Nephron progenitor cell (in vitro differentiated cells): ENCODE measurements around the gene TEKT2.

ENCODE experiments used
- DNase-seq: peaks from one replicate; pipeline ENCODE4 v3.0.0; 2021
- H3K27ac Mint-ChIP-seq: 2 replicates; pipeline ENCODE4 v1.8.0; 2021; ENCODE audit warnings: mild to moderate bottlenecking, moderate library complexity, mixed read lengths
- H3K27me3 Mint-ChIP-seq: 2 replicates; pipeline ENCODE4 v1.8.0; 2021; ENCODE audit warnings: mild to moderate bottlenecking, low read depth, mixed read lengths; ENCODE audit not compliant: poor library complexity
- H3K36me3 Mint-ChIP-seq: 2 replicates; pipeline ENCODE4 v1.8.0; 2021; ENCODE audit warnings: low read depth, mixed read lengths
- H3K4me1 Mint-ChIP-seq: 2 replicates; pipeline ENCODE4 v1.8.0; 2021; ENCODE audit warnings: mixed read lengths
- H3K4me3 Mint-ChIP-seq: 2 replicates; pipeline ENCODE4 v1.8.0; 2021; ENCODE audit warnings: mild to moderate bottlenecking, moderate library complexity, mixed read lengths
- H3K9me3 Mint-ChIP-seq: 2 replicates; pipeline ENCODE4 v1.8.0; 2021; ENCODE audit warnings: mild to moderate bottlenecking, moderate library complexity, mixed read lengths
- CTCF ChIP-seq: fragments of 200-600 bp; sonication (generic); IDR thresholded peaks from 2 replicates; pipeline ENCODE4 v1.5.0; 2021; ENCODE audit warnings: antibody characterized with exemption

Gene TEKT2

GRCh38 chr1:36096500-36097432, 12.9 kb downstream of the TEKT2 start:
- Mint-ChIP-seq H3K27me3 (peaks cover 3% of the 10 kb centered on the region), H3K4me1 (peaks cover 6% of the 10 kb centered on the region), H3K27ac (peak overlapping the region; percentile 78), H3K9me3 (no peaks in the 10 kb centered on the region), H3K4me3 (no peak overlapping the region), H3K36me3 (peaks cover 9% of the 10 kb centered on the region)
- peak; percentile 41 for DNase-seq
- TF ChIP-seq CTCF: no peak

GRCh38 chr1:36097693-36098585, 14.0 kb downstream of the TEKT2 start:
- H3K27me3 Mint-ChIP-seq: peaks cover 3% of the 10 kb centered on the region
- no peak overlapping the region for H3K4me3 Mint-ChIP-seq
- H3K36me3 Mint-ChIP-seq: peaks cover 8% of the 10 kb centered on the region
- peaks cover 6% of the 10 kb centered on the region for H3K4me1 Mint-ChIP-seq
- TF ChIP-seq CTCF: no peak
- H3K27ac Mint-ChIP-seq: peak overlapping the region; percentile 69
- H3K9me3 Mint-ChIP-seq: no peaks in the 10 kb centered on the region
- DNase-seq: no peak

- DNase-seq: no peak
- no peak for TF ChIP-seq CTCF
- Mint-ChIP-seq H3K4me1 (peaks cover 6% of the 10 kb centered on the region), H3K36me3 (peaks cover under 1% of the 10 kb centered on the region), H3K27ac (no peak overlapping the region), H3K4me3 (no peak overlapping the region), H3K27me3 (peaks cover 3% of the 10 kb centered on the region), H3K9me3 (no peaks in the 10 kb centered on the region)
Measured at GRCh38 chr1:36098650-36099365, 14.9 kb downstream of the TEKT2 start.

GRCh38 chr1:36099681-36100341, 15.9 kb downstream of the TEKT2 start:
- peak; percentile 91 for TF ChIP-seq CTCF
- peaks cover 3% of the 10 kb centered on the region for H3K27me3 Mint-ChIP-seq
- H3K9me3 Mint-ChIP-seq: no peaks in the 10 kb centered on the region
- no peak overlapping the region for H3K27ac Mint-ChIP-seq
- DNase-seq: peak; percentile 91
- H3K36me3 Mint-ChIP-seq: no peaks in the 10 kb centered on the region
- H3K4me1 Mint-ChIP-seq: peaks cover 6% of the 10 kb centered on the region
- no peak overlapping the region for H3K4me3 Mint-ChIP-seq

GRCh38 chr1:36100376-36100775, 16.5 kb downstream of the TEKT2 start:
- H3K27ac Mint-ChIP-seq: no peak overlapping the region
- peaks cover 3% of the 10 kb centered on the region for H3K27me3 Mint-ChIP-seq
- DNase-seq: no peak
- no peak for TF ChIP-seq CTCF
- H3K9me3 Mint-ChIP-seq: no peaks in the 10 kb centered on the region
- no peaks in the 10 kb centered on the region for H3K36me3 Mint-ChIP-seq
- H3K4me3 Mint-ChIP-seq: no peak overlapping the region
- H3K4me1 Mint-ChIP-seq: peaks cover 7% of the 10 kb centered on the region
